Effector CD8-positive, alpha-beta T cell (primary cell): Measurements from ENCODE around the gene STK38L.

Experiments
- DNase-seq: peaks from one replicate; lab custom pipeline; 2025; lab: John Stamatoyannopoulos, UW

STK38L gene

GRCh38 chr12:27345376-27345775, 101.3 kb downstream of the STK38L start:
- no peak for DNase-seq

GRCh38 chr12:27347779-27348178, 103.7 kb downstream of the STK38L start:
- no peak for DNase-seq

- DNase-seq: no peak
Observed at GRCh38 chr12:27351476-27351875, 107.4 kb downstream of the STK38L start.

GRCh38 chr12:27355486-27355885, 111.4 kb downstream of the STK38L start:
- no peak for DNase-seq

GRCh38 chr12:27355979-27356378, 111.9 kb downstream of the STK38L start:
- no peak for DNase-seq

GRCh38 chr12:27359578-27360340, 115.7 kb downstream of the STK38L start:
- DNase-seq: no peak

- DNase-seq: no peak
Observed at GRCh38 chr12:27361372-27361771, 117.3 kb downstream of the STK38L start.

- no peak for DNase-seq
Observed at GRCh38 chr12:27366621-27367020, 122.5 kb downstream of the STK38L start.

- no peak for DNase-seq
Observed at GRCh38 chr12:27367078-27367477, 123.0 kb downstream of the STK38L start.
